Gastrocnemius medialis (tissue), 4 donors: Measurements from ENCODE around the gene DGCR2.

ENCODE experiments used
- POLR2A ChIP-seq, 2 donors: fragments of 450-650 bp; IDR thresholded peaks; one replicate each; pipeline ENCODE4 v1.6.1; 2017; ENCODE audit warnings: antibody characterized with exemption in 2 of 2, mild to moderate bottlenecking in 2 of 2, moderate library complexity in 2 of 2
- TF ChIP-seq, protein P1 (sequence below), 5 experiments: fragments of 450-650 bp in 3 of 5; fragments of 200-600 bp in 2 of 5; sonication (generic) in 2 of 5; IDR thresholded peaks in 4 of 5; conservative IDR thresholded peaks in 1 of 5; 1 replicate in 4 of 5; 2 replicates in 1 of 5; pipeline ENCODE4 v1.5.1; 2016 to 2019; ENCODE audit warnings: antibody characterized with exemption in 5 of 5, mild to moderate bottlenecking in 3 of 5, moderate library complexity in 3 of 5

GRCh38 chr22:19120829-19121630 is 1.2 kb downstream of the DGCR2 start:
- TF ChIP-seq, protein P1, sequence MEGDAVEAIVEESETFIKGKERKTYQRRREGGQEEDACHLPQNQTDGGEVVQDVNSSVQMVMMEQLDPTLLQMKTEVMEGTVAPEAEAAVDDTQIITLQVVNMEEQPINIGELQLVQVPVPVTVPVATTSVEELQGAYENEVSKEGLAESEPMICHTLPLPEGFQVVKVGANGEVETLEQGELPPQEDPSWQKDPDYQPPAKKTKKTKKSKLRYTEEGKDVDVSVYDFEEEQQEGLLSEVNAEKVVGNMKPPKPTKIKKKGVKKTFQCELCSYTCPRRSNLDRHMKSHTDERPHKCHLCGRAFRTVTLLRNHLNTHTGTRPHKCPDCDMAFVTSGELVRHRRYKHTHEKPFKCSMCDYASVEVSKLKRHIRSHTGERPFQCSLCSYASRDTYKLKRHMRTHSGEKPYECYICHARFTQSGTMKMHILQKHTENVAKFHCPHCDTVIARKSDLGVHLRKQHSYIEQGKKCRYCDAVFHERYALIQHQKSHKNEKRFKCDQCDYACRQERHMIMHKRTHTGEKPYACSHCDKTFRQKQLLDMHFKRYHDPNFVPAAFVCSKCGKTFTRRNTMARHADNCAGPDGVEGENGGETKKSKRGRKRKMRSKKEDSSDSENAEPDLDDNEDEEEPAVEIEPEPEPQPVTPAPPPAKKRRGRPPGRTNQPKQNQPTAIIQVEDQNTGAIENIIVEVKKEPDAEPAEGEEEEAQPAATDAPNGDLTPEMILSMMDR (IDR thresholded peaks at IDR 0.05 in 4 of 5, conservative IDR thresholded peaks at IDR 0.05 in 1 of 5) = peak in 1 of 5 experiments; percentile 8
- TF ChIP-seq POLR2A (IDR thresholded peaks at IDR 0.05) = peak in 1 of 2 donors; percentile 6
